ENCODE measurements around the gene TMCO4.
"Not testable (repeated sequence)": the region's sequence is repeated elsewhere in the genome, so short reads cannot be mapped to it uniquely, and the experiment has no call there.

TMCO4 gene

DNA sequence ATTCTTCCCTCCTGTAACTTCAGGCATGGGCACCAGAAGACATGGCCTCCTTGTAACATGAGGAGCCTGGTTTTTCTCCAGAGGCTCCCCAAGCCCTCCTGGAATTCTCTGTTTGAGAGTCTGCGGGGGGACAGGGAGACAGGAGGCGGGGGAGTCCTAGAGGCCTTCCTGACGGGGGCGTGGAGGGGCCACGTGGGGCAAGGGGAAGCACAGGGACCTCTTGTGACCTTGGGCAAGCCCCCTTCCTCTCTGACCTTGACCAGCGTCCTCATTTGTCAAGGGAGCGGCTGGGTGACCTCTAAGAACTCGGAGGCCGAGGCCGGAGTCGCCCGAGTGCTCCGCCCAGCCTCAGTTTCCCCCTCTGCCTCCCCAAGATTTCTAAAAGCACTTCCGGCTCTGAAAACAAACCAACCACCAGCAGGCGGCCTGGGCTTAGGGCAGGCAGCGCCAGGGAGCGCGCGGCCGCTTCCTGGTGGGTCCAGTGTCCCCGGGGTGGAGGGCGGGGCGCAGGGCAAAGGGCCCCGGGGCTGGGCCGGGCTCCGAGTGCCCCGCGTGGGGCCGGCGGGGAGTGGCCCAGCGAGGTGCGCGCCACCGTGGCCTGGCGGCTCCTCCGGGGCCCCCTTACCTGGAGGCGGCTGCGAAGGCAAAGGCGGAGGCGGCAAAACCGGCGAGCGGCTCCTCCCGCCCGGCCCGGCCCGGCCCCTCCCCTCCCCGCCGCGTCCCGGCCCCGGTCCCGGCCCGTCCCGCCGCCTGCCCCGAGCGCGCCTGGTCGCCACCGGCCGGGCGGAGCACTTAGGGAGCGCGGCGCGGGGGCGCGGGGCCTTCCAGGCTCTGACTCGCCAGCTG lies at the start of gene TMCO4:
TMCO4 (minus strand) TSS at position 687 of the 846 bp plus-strand sequence. CDS start 19,158 bp downstream, outside the sequence.
- peak; percentile 69 for DNase-seq

GRCh38 chr1:19849307-19849706 lies 49.6 kb upstream of the TMCO4 start:
- not testable (repeated sequence) for DNase-seq

DNA sequence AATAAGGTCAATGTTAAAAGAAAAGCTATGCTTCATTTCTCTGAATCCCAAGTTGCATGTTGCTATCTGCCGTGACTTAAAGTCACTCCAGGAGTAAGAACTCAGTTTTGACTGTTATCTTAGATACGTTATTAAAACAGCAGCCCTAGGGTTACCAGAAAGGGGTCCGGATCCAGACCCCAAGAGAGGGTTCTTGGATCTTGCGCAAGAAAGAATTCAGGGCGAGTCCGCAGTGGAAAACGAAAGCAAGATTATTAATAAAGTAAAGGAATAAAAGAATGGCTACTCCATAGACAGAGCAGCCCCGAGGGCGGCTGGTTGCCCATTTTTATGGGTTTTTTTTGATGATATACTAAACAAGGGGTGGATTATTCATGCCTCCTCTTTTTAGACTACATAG lies 47.6 kb upstream of the TMCO4 start:
- not testable (repeated sequence) for DNase-seq

GRCh38 chr1:19846338-19846737 lies 46.6 kb upstream of the TMCO4 start:
- DNase-seq, result no peak

DNA sequence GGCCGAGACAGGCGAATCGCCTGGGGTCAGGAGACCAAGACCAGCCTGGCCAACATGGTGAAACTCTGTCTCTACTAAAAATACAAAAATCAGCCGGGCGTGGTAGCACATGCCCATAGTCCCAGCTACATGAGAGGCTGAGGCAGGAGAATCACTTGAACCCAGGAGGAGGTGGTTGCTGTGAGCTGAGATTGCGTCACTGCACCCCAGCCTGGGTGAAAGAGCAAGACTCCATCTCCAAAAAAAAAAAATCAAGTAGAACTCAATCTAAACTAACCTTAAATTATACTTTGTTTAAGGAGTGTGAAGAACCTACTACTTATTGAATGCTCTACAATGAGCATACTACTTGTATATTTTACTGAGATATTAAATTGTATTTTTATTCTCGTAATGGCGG lies 45.8 kb upstream of the TMCO4 start:
- no peak for DNase-seq

DNA sequence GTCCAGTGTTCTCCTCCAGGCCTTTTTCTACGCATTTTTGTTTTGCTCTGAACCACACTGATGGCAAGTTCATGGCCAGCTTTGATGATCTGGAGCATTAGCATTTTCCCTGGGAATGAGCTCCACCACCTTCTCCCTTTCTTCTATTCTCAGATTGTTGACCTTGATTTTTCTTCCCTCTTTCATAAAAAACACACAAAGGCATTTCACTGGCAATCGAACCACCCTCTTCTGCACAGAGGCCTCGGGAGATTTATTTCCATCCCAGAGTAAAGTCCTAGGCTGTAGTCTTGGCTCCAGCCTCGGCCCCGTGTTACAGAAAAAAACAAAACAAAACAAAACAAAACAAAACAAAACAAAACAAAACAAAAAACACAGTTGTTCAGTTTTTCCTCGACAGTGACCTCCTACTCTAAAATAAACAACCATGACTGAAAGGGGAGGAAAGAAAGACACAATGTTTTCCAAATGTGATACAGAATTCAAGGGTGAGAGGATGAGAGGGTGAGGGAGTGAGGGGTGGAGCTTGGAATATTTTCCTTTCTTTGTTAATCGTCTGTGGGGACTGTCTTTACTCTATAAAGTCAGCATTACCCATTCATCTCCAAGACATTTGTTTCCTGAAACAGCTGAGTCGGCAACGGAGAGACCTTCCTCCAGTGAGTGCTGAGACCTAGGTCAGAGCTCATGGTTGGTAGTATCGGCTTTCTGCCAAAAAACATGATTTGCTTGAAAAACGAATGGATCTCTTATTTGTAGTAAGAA lies 45.2 kb upstream of the TMCO4 start:
- no peak for DNase-seq

GRCh38 chr1:19840228-19840627 lies 40.5 kb upstream of the TMCO4 start:
- no peak for DNase-seq

GRCh38 chr1:19837866-19838265 lies 38.1 kb upstream of the TMCO4 start:
- no peak for DNase-seq

GRCh38 chr1:19835578-19835977 lies 35.9 kb upstream of the TMCO4 start:
- no peak for DNase-seq

GRCh38 chr1:19831441-19831840 lies 31.7 kb upstream of the TMCO4 start:
- DNase-seq, result no peak

- no peak for DNase-seq
These were observed 28.8 kb upstream of the TMCO4 start for GRCh38 chr1:19828546-19828945.

DNA sequence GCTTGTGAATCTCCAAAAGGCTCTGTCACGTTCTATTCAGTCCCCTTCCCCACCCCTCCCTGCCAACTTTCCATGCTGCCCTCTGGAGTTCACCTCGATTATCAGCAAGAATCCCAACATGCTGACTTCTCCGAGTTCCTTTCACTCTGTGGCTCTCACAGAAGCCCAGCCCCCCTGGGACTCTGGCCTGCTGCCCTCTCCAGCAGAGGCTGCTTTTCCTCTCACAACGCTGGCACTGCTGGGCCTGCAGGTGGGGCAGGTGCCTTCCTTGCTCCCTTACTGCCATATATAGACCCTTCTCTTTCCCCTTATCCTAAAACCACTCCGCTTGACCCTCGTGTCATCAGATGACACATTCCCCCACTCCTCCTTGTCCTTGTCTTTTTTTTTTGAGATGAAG lies 25.6 kb upstream of the TMCO4 start:
- no peak for DNase-seq

- DNase-seq, result no peak
These were observed 24.8 kb upstream of the TMCO4 start for GRCh38 chr1:19824541-19824940.

- DNase-seq, result no peak
These were observed 24.3 kb upstream of the TMCO4 start for GRCh38 chr1:19824036-19824435.

DNA sequence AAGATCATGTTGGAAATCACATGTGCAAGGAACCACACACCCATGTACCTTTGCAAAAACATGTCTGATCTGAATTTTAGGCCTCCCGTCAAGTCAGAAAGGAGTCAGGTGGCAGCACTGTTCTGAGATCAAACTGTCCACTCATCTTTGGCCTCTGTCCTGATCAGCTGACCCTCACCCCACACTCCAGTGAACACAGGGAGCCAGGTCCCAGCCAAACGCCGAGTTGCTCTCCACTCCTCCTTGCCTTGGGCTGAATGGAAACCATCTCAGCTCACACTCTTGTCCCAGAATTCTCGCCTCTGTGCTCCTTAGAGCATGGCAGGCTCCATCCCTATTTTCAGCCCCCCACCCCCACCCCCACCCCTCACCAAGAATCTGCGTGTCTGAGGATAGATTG lies 20.0 kb upstream of the TMCO4 start:
- DNase-seq, result no peak

DNA sequence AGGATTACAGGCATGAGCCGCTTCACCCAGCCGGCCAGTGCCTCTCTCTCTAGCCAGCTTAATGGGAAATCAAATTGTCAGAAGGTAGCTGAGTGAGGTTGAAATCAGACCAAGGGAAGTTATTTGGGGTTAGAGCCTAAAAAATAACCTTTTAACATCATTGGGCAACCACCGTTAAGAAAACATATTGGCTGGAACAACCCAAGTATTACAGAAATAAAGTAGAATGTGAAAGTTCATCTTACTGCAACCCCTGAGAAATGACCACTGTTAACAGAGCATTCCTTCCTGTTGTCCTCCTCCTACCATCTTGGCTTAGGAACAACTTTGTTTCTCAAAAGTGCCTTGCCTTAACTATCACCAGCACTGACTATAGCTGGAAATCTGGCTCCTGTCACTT lies 18.6 kb upstream of the TMCO4 start:
- DNase-seq, result no peak

- no peak for DNase-seq
These were observed 17.4 kb upstream of the TMCO4 start for GRCh38 chr1:19817160-19817559.

GRCh38 chr1:19816737-19817086 lies 17.0 kb upstream of the TMCO4 start:
- DNase-seq, result not testable (repeated sequence)

- no peak for DNase-seq
These were observed 16.4 kb upstream of the TMCO4 start for GRCh38 chr1:19815801-19816736.

- no peak for DNase-seq
These were observed 15.2 kb upstream of the TMCO4 start, which contains the start of gene RNF186 for GRCh38 chr1:19814681-19815503. Gene RNF186 (minus strand): TSS chr1:19815283. CDS start chr1:19815101, 182 bp downstream.

DNA sequence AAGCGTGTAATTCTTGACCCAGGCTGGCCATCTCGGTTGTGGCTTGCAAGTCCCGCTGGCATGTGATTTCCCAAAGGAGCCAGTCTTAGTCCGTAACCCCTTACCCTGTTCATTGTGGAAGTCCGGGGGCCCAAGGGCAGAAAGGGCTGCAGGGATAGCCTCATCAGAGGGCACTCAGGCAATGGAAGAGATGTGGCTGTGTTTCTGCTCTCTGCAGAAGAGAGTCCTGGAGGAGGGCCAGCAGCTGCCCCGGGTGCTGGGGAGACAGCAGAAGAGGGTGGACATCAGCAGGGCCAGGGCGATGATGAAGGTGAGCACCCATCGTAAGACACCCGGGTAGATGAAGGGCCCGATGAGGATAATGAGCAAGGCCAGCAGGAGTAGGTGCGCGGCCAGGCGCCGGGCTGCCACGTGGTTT lies 14.5 kb upstream of the TMCO4 start:
- no peak for DNase-seq

GRCh38 chr1:19813643-19813960 lies 13.9 kb upstream of the TMCO4 start:
- no peak for DNase-seq
